C4-2B (cell line): Measurements from ENCODE around the gene NFKB2.

ENCODE experiments used
- H3K27ac ChIP-seq: fragments of 450-650 bp; 2 replicates; pipeline ENCODE4 v1.5.1; 2017
- ZFX ChIP-seq: fragments of 450-650 bp; IDR thresholded peaks from 2 replicates; pipeline ENCODE4 v1.6.1; 2017
- TF ChIP-seq, protein P1 (sequence below): fragments of 450-650 bp; conservative IDR thresholded peaks from 2 replicates; pipeline ENCODE4 v1.5.1; 2017; ENCODE audit warnings: mild to moderate bottlenecking

The NFKB2 gene

DNA sequence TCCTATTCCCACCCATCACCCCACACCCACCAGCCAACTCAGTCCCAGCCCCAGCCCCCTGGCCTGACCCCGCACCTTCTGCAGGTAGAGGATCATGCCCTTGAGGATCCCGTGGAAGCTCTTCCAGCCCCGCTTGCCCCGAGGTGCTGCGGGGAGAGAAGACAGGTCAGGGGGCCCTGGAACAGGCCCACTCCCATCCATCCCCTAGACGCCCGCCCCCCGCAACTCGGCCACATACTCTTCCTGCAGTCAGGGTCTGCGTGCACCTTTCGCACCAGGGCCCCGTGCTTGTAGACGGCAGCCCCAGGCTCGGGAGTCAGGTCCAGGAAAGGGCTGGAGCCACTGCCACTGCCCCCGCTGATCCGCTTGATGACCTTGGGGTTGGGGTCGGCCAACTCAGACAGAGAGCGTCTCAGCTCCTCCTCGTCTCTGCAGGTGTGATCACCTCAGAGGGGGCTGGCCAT is 9.6 kb downstream of the NFKB2 start:
- H3K27ac ChIP-seq, result no peak overlapping the region
- TF ChIP-seq, protein P1, sequence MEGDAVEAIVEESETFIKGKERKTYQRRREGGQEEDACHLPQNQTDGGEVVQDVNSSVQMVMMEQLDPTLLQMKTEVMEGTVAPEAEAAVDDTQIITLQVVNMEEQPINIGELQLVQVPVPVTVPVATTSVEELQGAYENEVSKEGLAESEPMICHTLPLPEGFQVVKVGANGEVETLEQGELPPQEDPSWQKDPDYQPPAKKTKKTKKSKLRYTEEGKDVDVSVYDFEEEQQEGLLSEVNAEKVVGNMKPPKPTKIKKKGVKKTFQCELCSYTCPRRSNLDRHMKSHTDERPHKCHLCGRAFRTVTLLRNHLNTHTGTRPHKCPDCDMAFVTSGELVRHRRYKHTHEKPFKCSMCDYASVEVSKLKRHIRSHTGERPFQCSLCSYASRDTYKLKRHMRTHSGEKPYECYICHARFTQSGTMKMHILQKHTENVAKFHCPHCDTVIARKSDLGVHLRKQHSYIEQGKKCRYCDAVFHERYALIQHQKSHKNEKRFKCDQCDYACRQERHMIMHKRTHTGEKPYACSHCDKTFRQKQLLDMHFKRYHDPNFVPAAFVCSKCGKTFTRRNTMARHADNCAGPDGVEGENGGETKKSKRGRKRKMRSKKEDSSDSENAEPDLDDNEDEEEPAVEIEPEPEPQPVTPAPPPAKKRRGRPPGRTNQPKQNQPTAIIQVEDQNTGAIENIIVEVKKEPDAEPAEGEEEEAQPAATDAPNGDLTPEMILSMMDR, result no peak
- no peak for TF ChIP-seq ZFX

DNA sequence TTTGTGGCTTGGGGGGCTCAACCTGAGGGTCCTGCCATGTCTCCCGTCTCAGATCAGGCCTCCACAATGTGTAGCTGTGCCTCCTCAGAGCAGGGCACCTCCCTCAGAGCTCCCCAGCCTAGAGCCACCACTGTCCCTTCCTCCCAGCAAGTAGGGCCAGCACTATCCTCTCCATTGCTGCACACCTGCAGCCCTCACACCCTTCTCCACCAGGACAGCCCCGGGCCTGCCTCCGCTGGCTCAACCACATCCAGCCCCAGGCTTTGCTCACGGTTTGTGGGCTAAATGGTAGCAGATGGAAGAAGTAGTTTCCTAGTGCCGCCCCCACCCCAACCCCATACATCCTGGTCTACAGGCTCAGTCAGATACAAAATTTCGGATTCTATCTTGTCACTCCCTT is 10.1 kb downstream of the NFKB2 start:
- no peak overlapping the region for H3K27ac ChIP-seq
- TF ChIP-seq ZFX, result no peak
- TF ChIP-seq, protein P1, result no peak

DNA sequence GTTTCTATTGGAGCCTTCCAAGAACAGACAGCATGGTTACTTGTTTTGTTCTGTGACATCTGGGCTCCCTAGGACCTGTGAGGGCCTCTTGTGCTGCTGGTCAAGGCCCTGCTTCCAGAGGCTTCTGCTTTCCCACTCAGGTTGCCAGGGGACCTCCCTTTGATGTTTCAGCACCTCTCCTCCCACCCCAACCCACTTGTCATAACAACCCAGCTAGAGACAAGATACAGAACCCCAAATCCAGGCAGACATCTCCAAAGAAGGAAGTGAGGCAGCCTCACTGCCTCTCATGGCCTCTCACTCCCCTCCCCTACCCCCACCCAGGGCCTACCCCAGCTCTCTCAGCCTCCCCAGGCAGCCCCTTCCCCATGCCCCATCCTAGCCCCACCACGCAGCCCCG is 11.3 kb downstream of the NFKB2 start:
- no peak overlapping the region for H3K27ac ChIP-seq
- no peak for TF ChIP-seq ZFX
- TF ChIP-seq, protein P1, result no peak

DNA sequence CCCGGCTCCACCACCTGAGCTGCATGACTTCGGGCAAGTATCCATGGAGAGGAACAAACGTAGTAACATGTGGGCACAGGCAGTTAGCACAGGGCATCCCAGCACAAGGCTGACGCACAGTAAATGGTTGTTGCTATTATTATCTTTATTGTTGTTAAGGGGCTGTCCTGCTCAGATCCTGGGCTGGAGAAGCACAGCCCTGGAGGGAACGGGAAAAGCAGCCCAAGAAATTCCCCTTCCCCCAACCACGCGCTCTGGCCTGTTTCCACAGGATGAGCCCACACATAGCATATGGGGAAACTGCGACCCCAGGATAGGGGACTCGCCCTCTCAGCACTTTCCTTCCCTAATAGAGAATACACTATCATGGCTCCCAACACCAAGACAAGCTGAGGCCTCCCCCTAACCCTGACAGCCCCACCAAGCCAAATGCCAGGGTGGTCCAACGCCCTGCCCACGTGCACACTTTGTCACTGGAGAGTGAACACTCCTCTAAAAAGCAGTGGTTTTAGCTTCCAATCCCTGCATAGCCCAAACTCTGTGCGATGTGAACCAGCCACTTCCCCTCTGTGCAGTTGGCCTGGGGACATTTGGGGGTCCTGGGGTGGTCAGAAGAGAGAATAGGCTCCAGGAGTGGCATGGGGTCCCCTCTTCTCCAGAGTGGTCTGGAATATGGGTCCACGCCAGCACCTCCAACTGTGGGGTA is 12.1 kb downstream of the NFKB2 start:
- TF ChIP-seq, protein P1, result no peak
- TF ChIP-seq ZFX, result no peak
- H3K27ac ChIP-seq, result no peak overlapping the region

DNA sequence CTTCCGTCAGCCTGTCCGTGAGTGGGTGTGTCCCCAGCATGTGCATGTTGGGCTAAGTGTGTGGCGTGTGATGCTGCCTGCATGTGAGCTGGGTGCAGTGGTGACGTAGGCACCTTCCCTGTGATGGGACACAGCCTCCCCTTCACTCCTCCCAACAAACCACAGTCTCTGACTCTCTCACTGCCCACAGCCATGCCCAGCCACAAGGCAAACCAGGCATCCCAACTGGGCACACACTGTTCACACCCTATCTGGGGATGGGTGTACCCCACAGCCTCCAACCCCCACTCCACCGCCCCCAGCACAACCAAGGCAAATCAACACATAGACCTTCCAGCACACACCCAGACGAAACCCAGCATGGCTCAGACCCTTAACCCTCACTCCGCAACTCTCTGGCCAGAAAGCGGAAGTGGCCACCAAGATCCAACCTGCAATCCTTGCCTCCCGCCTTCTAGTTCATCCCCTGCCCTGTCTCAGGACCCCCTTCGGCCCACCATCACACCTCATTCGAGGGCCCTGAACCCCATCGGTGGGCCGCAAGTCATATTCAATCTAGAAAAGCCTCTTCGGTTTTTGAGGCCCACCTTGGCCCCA is 12.7 kb downstream of the NFKB2 start:
- no peak overlapping the region for H3K27ac ChIP-seq
- no peak for TF ChIP-seq ZFX
- TF ChIP-seq, protein P1, result no peak

DNA sequence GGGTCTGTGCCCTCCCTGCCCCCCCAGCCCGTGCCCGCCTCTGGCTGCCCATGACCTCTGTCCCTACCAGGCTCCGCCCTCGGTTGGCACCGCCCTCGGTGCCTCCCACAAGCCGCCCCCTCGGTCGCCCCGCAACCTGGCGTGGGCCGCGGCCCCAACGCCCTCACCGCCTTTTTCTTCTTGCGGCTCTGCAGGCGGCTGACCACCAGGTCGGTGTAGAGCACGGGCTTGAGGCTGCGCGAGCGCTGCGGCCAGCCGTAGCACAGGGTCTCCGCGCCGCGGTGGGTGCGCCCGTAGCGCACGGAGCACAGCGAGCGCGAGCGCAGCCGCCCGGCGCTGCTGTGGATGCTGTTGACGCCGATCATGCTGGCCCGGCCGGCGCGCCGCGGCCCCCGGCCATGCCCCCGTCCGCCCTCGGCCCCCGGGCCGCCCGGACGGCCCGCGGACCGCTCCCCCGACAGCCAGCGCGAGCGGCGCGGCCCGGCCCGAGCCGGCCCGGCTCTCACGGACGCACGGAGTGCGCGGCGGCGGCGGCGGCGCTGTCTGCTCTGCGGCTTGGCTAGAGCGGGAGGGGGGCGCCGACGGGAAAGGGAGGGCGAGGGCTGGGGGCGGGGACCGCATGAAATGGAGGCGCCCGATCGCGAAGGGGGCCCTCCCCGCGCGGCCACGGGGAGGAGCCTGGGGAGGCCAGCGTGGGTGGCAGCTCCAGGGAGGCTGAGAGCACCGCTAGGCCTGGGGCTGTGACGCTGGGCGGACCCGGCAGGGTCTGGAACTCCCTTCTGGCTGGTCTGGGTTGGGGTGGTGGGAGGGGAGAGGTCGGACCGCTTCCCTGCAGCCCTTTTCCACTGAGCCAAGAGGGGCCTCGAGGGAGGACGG is 13.5 kb downstream of the NFKB2 start:
- H3K27ac ChIP-seq, result no peak overlapping the region
- TF ChIP-seq, protein P1, result no peak
- no peak for TF ChIP-seq ZFX
